ENCODE data around the gene PTGFR.

GRCh38 chr1:78577257-78578100 lies 86.7 kb downstream of the PTGFR start:
- TF ChIP-seq CTCF (IDR thresholded peaks at IDR 0.05; ENCODE audit: low read depth, low read length) (no peak), EZH2phosphoT487 (IDR thresholded peaks at IDR 0.05; ENCODE audit: low read depth) (no peak)
